GM11168 (cell line): ENCODE results near the gene GON4L.
"Not testable (repeated sequence)": the region's sequence is repeated elsewhere in the genome, so short reads cannot be mapped to it uniquely, and the experiment has no call there.

Source experiments
- in situ Hi-C: fragments of 300-500 bp; cut with MboI; formaldehyde crosslinking; loops from one replicate; pipeline ENCODE4 v1.12.0; 2022; ENCODE audit warnings: low sequenced_read_pairs; ENCODE audit not compliant: unreplicated experiment

GON4L gene

GRCh38 chr1:155711457-155711856 lies 145.6 kb downstream of the GON4L start:
- in situ Hi-C loops = not testable (repeated sequence)

- in situ Hi-C loops = no loop called here
Observed at GRCh38 chr1:155709391-155709790, 147.6 kb downstream of the GON4L start.

- in situ Hi-C loops = no loop called here
Observed at GRCh38 chr1:155706139-155706538, 150.9 kb downstream of the GON4L start.

GRCh38 chr1:155704414-155704813 lies 152.6 kb downstream of the GON4L start:
- in situ Hi-C loops = not testable (repeated sequence)

GRCh38 chr1:155703216-155703615 lies 153.8 kb downstream of the GON4L start:
- in situ Hi-C loops = no loop called here

- in situ Hi-C loops = not testable (repeated sequence)
Observed at GRCh38 chr1:155701675-155702074, 155.3 kb downstream of the GON4L start.
